Stimulated activated CD4-positive, alpha-beta T cell treated with anti-CD3 and anti-CD28 coated beads, Interleukin-12 subunit alpha, Interleukin-12 subunit beta, amount 100 ng/mL, for 48 hours (primary cell): ENCODE data around the gene C17orf107.

Source experiments
- DNase-seq, 3 donors: peaks; one replicate each; pipeline ENCODE4 v3.0.0-alpha.2; 2020; ENCODE audit warnings: low read depth in 2 of 3, low spot score in 1 of 3

The C17orf107 gene

GRCh38 chr17:4872786-4873185 is 26.6 kb upstream of the C17orf107 start:
- DNase-seq, result no peak

DNA sequence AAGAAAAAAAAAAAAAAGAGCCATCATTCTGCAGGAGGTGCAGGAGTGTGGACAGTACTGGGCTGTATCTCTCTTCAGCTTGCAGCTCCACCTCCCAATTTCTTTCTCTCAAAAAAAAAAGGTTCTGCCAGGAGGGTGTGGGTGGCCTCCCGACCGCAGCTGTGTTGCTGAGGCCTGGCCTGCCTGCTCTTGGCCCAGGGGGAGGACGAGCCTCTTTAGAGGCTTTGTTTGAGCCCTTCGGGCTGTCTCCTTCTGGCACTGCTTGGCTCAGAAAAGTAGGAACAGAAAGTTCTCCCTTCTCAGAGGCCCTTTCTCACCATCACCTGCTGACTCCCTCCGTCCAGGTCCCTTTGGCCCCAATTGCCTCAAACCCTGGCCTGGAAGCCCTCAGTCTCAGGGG is 22.2 kb upstream of the C17orf107 start:
- DNase-seq, result no peak

DNA sequence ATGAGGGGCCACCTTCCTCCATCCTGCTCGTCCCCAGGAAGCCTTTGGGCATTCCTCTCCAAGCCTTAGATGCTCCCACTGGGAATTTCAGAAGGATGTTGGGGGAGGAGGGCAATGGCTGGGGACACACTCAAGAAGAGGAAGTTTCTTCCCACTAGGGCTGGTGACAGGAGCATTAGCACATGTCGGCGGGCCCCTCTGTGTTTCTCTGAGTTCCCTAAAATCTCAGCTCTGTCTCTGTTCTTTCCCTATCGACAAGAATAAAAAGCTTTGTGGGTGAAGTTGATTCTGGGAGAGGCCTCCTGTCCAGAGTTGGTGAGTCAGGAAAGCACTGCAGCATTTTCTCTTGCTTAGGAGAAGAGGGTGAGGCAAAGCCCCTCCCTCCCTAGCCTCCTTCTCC is 19.7 kb upstream of the C17orf107 start:
- DNase-seq, result no peak

GRCh38 chr17:4880857-4881256 is 18.5 kb upstream of the C17orf107 start:
- no peak for DNase-seq

GRCh38 chr17:4881761-4882555 is 17.4 kb upstream of the C17orf107 start:
- DNase-seq, result peak in 2 of 3 donors; percentile 54 to 58

GRCh38 chr17:4884489-4884888 is 14.8 kb upstream of the C17orf107 start:
- no peak for DNase-seq

DNA sequence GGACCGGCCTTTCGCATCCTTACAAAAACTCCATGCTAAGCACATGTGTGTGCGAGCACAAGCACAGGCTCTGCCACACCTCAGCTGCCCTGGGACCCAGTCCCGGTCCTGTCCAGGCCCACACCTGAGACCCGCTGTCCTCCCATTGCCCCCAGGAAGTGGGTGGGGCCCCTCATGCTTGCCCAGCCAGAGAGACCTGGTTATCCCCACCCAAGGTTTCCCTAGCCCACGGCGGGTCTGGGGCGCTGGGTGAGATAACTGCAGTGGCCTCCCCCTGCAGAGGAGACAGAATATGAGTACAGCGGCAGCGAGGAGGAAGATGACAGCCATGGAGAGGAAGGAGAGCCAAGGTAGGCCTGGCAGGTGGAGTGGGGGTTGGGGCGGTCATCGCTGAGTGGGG is 12.5 kb upstream of the C17orf107 start:
- no peak for DNase-seq

GRCh38 chr17:4887581-4887980 is 11.8 kb upstream of the C17orf107 start:
- no peak for DNase-seq

DNA sequence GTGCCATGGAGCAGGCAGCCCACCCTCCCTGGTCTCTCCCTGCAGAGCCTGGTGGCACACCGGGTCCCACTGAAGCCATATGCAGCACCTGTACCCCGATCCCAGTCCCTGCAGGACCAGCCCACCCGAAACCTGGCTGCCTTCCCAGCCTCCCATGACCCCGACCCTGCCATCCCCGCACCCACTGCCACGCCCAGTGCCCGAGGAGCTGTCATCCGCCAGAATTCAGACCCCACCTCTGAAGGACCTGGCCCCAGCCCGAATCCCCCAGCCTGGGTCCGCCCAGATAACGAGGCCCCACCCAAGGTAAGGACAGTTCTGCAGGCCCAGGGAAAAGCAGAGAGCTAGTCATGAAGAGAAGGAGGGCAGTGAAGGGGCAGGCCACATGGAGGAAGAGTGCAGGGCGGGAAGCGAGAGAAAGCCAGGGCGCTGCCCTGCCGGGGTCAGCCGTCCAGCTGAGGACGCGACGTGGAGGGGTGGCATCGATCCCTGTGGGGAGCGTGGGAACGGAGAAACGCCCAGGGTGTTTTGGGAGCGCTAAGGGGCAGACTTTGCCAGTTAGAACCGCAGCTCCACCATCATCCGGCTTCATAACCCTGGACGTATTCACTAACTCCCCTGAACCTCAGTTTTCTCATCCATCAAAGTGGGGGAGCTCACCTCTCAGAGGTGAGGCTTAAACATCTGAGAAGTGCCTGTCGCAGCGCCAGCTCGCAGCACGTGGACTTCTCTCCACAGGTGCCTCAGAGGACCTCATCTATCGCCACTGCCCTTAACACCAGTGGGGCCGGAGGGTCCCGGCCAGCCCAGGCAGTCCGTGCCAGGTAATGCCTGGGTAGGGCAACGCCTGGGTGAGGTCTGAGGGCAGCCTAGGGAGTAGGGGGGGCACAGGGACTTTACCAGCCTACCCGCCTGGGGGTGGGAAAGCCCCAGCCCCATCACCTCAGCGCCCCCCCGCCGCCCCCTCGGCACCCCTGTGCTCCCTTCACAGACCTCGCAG is 7.6 kb upstream of the C17orf107 start:
- no peak for DNase-seq

- DNase-seq, result no peak
Observed at GRCh38 chr17:4892499-4893221, 6.7 kb upstream of the C17orf107 start.

GRCh38 chr17:4893272-4893671 is 6.1 kb upstream of the C17orf107 start:
- no peak for DNase-seq

DNA sequence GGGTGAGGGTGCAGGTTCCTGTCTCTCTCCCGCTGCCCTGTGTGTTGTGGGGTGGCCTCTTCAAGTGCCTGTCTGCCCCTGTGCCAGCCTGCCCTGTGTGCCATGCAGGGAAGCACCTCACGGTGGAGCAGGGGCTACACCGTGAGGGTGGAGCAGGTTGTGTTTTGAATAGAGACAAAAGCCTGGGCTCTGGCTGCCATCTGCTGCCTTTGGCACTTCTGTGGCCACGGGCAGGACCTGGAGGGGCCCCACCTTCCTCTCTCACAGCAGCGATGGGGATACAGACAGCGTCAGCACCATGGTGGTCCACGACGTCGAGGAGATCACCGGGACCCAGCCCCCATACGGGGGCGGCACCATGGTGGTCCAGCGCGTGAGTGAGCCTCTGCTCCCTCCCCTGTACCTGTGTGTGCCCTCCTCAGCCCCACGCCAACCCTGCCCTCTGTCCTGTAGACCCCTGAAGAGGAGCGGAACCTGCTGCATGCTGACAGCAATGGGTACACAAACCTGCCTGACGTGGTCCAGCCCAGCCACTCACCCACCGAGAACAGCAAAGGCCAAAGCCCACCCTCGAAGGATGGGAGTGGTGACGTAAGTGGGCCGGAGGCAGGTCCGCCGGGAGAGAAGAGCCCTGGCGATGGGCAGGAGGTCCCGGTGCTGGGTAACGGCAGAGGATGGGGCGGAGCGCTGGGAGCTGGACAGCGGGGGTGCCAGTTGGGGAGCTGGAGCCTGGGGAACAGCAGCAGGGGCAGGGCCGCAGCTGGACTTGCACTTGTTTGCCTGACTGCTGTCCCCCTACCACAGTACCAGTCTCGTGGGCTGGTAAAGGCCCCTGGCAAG is 5.4 kb upstream of the C17orf107 start:
- DNase-seq, result no peak

DNA sequence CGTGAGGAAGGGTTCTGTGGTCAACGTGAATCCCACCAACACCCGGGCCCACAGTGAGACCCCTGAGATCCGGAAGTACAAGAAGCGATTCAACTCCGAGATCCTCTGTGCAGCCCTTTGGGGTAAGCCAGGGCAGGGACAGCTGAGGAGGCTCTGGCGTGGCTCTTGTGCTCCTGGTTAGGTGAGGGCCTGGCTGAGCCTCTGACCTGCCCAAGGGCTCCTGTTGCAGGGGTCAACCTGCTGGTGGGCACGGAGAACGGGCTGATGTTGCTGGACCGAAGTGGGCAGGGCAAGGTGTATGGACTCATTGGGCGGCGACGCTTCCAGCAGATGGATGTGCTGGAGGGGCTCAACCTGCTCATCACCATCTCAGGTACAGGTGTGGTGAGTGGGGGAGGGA is 4.2 kb upstream of the C17orf107 start:
- DNase-seq, result no peak

GRCh38 chr17:4895657-4896331 is 3.5 kb upstream of the C17orf107 start:
- DNase-seq, result no peak

DNA sequence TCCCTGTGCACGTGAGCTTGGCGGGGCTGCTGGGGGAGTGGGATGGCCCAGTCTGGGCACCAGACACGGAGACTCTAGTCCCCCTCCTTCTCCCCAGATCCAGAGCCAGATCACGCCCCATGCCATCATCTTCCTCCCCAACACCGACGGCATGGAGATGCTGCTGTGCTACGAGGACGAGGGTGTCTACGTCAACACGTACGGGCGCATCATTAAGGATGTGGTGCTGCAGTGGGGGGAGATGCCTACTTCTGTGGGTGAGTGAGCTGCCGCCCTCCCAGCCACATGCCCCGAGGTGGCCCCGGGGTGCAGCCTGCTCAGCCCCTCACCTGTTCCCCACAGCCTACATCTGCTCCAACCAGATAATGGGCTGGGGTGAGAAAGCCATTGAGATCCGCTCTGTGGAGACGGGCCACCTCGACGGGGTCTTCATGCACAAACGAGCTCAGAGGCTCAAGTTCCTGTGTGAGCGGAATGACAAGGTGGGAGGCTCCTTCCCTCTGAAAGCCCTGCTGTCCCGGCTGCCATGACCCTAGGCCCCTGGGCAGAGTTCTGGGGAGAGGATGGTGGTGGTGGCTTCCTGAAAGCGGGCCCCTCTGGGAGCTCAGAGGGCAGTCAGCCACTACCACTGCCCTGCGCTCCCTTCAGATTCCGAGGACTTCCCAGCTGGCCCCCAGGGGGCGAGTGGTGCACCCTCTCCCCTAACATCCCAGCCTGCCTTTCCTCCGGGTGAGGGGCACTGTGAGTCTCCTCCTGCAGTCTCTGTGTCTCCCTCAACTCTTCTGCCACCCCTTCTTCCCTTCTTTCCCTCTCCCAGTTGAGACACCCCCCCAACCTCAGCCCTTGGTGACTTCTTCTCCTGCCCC is 2.8 kb upstream of the C17orf107 start:
- no peak for DNase-seq

GRCh38 chr17:4897198-4897687 is 2.1 kb upstream of the C17orf107 start:
- no peak for DNase-seq

- no peak for DNase-seq
Observed at GRCh38 chr17:4897785-4898184, 1.6 kb upstream of the C17orf107 start.

DNA sequence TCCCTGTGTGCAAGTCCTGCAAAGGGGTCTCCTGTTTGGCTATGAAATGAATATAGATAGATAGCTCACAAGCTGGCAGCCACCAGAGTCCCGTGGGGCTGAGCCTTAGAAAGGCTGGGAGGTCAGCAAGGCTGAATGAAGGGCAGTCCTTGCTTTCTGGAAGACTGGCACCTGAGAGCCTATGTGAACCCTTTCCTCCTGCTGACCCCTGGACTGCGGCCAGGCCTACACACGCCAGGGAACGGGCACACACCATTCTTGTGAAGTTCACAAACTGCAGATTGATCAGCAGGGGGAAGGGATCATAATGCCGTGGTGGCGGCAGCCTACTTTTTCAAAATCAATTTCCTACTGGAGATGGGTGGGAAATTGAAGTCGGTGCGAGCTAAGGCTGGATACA is 985 bp upstream of the C17orf107 start:
- no peak for DNase-seq

GRCh38 chr17:4898927-4899326 is 409 bp upstream of the C17orf107 start:
- no peak for DNase-seq
